WTC11 (cell line): ENCODE data around the gene TLE5.

Experiments used
- CREB1 ChIP-seq: sonication (generic); formaldehyde crosslinking; IDR thresholded peaks from 2 replicates; pipeline ENCODE4 v1.8.0; 2023; ENCODE audit warnings: mild to moderate bottlenecking, missing genetic modification reagents
- ELF4 ChIP-seq: sonication (generic); formaldehyde crosslinking; IDR thresholded peaks from 2 replicates; pipeline ENCODE4 v1.8.1; 2022; ENCODE audit warnings: low read depth, mild to moderate bottlenecking, moderate library complexity, missing genetic modification reagents
- ETV6 ChIP-seq: sonication (generic); formaldehyde crosslinking; IDR thresholded peaks from 2 replicates; pipeline ENCODE4 v1.8.1; 2022; ENCODE audit warnings: mild to moderate bottlenecking, missing genetic modification reagents
- NR3C1 ChIP-seq: sonication (generic); formaldehyde crosslinking; conservative IDR thresholded peaks from 2 replicates; pipeline ENCODE4 v1.8.1; 2023; ENCODE audit warnings: low read depth, mild to moderate bottlenecking, missing genetic modification reagents
- TCF7 ChIP-seq: sonication (generic); formaldehyde crosslinking; IDR thresholded peaks from 2 replicates; pipeline ENCODE4 v1.8.0; 2022; ENCODE audit warnings: mild to moderate bottlenecking, low read depth, missing genetic modification reagents, moderate library complexity
- ZNF263 ChIP-seq: sonication (generic); formaldehyde crosslinking; IDR thresholded peaks from 2 replicates; pipeline ENCODE4 v1.8.1; 2022; ENCODE audit warnings: low read depth, mild to moderate bottlenecking, moderate library complexity, missing genetic modification reagents
- TF ChIP-seq, protein P1 (sequence below): fragments of 200-600 bp; IDR thresholded peaks from 2 replicates; pipeline ENCODE4 v1.8.0; 2022; ENCODE audit warnings: antibody characterized with exemption
- TF ChIP-seq, protein P2 (sequence below): sonication (generic); formaldehyde crosslinking; IDR thresholded peaks from 2 replicates; pipeline ENCODE4 v1.8.0; 2022; ENCODE audit warnings: mild to moderate bottlenecking, missing genetic modification reagents
- TF ChIP-seq, protein P3 (sequence below): sonication (generic); formaldehyde crosslinking; IDR thresholded peaks from 2 replicates; pipeline ENCODE4 v1.8.1; 2022; ENCODE audit warnings: low read depth, missing genetic modification reagents, borderline replicate concordance
- TF ChIP-seq, protein P4 (sequence below): sonication (generic); formaldehyde crosslinking; IDR thresholded peaks from 2 replicates; pipeline ENCODE4 v1.8.1; 2023; ENCODE audit warnings: mild to moderate bottlenecking, missing genetic modification reagents
- TF ChIP-seq, protein P5 (sequence below): sonication (generic); formaldehyde crosslinking; IDR thresholded peaks from 2 replicates; pipeline ENCODE4 v1.8.1; 2023; ENCODE audit warnings: mild to moderate bottlenecking, moderate library complexity, missing genetic modification reagents
- TF ChIP-seq, protein P6 (sequence below): sonication (generic); formaldehyde crosslinking; IDR thresholded peaks from 2 replicates; pipeline ENCODE4 v1.8.0; 2022; ENCODE audit warnings: missing genetic modification reagents
- TF ChIP-seq, protein P7 (sequence below): sonication (generic); formaldehyde crosslinking; conservative IDR thresholded peaks from 2 replicates; pipeline ENCODE4 v1.8.1; 2022; ENCODE audit warnings: mild to moderate bottlenecking, missing genetic modification reagents

DNA sequence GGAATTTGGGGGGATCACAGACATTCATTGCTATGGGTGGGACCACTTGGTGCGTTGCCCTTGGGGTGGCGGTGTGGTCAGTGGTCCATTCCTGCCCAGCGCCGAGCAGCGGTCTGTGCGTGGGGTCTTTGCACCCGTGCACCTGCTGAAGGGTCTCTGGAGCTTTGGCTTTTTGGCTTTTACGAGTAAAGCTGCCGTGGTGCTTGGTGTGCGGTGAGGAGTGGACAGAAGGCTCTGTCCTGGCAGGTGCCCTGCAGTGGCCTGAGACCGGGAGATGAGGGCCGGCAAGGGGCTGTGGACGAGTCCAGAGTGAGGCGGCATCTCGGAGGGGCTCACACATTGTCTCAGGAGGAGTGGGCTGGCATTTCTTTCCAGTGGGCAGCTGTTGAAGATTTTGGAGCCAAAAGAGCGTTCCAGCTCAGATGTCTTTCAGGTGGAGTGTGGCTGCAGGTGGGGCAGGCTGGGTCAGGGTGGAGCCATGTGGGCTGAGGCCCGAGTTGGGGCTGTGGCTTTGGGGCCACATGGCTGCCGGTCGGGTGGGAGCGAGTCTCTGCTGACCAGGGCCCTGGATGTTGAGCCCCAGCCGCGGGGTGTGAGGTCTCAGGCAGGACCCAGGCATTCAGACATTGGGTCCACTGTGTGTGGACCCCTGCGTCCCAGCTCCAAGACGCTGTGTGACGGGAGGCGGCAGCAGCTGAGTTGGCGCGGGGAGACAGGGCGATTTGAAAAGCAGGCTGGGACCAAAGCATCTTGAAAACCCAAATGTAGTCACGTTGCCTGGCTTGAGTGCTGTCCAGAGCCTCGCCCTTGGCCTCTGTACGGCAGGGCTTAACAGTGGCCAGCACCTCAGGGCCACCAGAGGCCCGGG, 43.6 kb upstream of the TLE5 start:
- TF ChIP-seq ELF4 (CRISPR knock-in tag) (no peak), CREB1 (CRISPR knock-in tag) (no peak), ZNF263 (CRISPR knock-in tag) (no peak), TCF7 (no peak), ETV6 (CRISPR knock-in tag) (no peak), NR3C1 (CRISPR knock-in tag) (no peak)
- TF ChIP-seq, protein P1, sequence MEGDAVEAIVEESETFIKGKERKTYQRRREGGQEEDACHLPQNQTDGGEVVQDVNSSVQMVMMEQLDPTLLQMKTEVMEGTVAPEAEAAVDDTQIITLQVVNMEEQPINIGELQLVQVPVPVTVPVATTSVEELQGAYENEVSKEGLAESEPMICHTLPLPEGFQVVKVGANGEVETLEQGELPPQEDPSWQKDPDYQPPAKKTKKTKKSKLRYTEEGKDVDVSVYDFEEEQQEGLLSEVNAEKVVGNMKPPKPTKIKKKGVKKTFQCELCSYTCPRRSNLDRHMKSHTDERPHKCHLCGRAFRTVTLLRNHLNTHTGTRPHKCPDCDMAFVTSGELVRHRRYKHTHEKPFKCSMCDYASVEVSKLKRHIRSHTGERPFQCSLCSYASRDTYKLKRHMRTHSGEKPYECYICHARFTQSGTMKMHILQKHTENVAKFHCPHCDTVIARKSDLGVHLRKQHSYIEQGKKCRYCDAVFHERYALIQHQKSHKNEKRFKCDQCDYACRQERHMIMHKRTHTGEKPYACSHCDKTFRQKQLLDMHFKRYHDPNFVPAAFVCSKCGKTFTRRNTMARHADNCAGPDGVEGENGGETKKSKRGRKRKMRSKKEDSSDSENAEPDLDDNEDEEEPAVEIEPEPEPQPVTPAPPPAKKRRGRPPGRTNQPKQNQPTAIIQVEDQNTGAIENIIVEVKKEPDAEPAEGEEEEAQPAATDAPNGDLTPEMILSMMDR = no peak
- TF ChIP-seq, protein P2, sequence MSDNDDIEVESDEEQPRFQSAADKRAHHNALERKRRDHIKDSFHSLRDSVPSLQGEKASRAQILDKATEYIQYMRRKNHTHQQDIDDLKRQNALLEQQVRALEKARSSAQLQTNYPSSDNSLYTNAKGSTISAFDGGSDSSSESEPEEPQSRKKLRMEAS (CRISPR knock-in tag) = no peak
- TF ChIP-seq, protein P3, sequence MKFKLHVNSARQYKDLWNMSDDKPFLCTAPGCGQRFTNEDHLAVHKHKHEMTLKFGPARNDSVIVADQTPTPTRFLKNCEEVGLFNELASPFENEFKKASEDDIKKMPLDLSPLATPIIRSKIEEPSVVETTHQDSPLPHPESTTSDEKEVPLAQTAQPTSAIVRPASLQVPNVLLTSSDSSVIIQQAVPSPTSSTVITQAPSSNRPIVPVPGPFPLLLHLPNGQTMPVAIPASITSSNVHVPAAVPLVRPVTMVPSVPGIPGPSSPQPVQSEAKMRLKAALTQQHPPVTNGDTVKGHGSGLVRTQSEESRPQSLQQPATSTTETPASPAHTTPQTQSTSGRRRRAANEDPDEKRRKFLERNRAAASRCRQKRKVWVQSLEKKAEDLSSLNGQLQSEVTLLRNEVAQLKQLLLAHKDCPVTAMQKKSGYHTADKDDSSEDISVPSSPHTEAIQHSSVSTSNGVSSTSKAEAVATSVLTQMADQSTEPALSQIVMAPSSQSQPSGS (CRISPR knock-in tag) = no peak
- TF ChIP-seq, protein P4, sequence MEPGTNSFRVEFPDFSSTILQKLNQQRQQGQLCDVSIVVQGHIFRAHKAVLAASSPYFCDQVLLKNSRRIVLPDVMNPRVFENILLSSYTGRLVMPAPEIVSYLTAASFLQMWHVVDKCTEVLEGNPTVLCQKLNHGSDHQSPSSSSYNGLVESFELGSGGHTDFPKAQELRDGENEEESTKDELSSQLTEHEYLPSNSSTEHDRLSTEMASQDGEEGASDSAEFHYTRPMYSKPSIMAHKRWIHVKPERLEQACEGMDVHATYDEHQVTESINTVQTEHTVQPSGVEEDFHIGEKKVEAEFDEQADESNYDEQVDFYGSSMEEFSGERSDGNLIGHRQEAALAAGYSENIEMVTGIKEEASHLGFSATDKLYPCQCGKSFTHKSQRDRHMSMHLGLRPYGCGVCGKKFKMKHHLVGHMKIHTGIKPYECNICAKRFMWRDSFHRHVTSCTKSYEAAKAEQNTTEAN (CRISPR knock-in tag) = no peak
- TF ChIP-seq, protein P5, sequence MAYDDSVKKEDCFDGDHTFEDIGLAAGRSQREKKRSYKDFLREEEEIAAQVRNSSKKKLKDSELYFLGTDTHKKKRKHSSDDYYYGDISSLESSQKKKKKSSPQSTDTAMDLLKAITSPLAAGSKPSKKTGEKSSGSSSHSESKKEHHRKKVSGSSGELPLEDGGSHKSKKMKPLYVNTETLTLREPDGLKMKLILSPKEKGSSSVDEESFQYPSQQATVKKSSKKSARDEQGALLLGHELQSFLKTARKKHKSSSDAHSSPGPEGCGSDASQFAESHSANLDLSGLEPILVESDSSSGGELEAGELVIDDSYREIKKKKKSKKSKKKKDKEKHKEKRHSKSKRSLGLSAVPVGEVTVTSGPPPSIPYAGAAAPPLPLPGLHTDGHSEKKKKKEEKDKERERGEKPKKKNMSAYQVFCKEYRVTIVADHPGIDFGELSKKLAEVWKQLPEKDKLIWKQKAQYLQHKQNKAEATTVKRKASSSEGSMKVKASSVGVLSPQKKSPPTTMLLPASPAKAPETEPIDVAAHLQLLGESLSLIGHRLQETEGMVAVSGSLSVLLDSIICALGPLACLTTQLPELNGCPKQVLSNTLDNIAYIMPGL (CRISPR knock-in tag) = no peak
- TF ChIP-seq, protein P6, sequence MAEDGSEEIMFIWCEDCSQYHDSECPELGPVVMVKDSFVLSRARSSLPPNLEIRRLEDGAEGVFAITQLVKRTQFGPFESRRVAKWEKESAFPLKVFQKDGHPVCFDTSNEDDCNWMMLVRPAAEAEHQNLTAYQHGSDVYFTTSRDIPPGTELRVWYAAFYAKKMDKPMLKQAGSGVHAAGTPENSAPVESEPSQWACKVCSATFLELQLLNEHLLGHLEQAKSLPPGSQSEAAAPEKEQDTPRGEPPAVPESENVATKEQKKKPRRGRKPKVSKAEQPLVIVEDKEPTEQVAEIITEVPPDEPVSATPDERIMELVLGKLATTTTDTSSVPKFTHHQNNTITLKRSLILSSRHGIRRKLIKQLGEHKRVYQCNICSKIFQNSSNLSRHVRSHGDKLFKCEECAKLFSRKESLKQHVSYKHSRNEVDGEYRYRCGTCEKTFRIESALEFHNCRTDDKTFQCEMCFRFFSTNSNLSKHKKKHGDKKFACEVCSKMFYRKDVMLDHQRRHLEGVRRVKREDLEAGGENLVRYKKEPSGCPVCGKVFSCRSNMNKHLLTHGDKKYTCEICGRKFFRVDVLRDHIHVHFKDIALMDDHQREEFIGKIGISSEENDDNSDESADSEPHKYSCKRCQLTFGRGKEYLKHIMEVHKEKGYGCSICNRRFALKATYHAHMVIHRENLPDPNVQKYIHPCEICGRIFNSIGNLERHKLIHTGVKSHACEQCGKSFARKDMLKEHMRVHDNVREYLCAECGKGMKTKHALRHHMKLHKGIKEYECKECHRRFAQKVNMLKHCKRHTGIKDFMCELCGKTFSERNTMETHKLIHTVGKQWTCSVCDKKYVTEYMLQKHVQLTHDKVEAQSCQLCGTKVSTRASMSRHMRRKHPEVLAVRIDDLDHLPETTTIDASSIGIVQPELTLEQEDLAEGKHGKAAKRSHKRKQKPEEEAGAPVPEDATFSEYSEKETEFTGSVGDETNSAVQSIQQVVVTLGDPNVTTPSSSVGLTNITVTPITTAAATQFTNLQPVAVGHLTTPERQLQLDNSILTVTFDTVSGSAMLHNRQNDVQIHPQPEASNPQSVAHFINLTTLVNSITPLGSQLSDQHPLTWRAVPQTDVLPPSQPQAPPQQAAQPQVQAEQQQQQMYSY (CRISPR knock-in tag) = no peak
- TF ChIP-seq, protein P7, sequence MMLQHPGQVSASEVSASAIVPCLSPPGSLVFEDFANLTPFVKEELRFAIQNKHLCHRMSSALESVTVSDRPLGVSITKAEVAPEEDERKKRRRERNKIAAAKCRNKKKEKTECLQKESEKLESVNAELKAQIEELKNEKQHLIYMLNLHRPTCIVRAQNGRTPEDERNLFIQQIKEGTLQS = no peak
